ENCODE data around the gene ACSF3. TPM values are rescaled to one million over a fixed set of nuclear protein-coding genes. Genes with fewer than 3 reads are reported as not detected.

Gene ACSF3
- total RNA-seq, 1 donor from 2014 or later, result 39.8 TPM

DNA sequence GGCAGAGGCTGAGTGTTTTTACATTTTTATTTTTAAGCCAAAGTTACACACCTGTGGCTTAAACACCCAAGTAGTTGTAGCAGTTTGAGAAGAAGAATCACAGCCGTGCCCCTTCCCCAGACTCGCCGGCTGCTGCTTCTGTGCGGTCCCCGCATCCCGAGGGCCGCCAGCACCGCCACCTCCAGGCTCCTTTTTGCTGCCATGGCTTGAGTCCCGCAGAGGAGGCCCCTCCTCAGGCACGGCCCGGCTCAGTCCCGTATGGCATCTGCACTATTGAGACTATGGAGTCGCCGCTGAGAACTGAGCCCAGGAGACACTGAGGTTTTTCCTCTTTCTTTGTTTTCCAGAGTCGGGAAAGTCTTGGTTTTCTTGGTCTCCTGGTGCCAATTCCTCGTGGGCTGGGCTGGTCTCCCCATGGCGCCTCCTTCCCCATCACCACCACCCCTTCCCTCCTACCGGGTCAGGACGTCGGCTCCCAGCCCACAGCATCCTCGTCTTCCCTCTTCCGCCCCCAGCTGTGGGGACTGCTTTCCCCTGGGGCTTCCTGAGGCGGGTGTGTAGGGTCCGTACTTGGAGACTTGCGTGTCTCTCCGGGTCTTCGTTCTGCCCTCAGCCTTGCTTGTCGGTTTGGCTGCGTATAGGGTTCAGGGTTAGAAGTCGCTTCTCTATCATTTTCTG is 45.3 kb downstream of the ACSF3 start:
- H3K27me3 Mint-ChIP-seq (ENCODE audit: low read depth), result no peaks in the 10 kb centered on the region
- intact Hi-C loops (cut with micrococcal nuclease), result no loop called here
- H3K27ac Mint-ChIP-seq, result no peak overlapping the region
- DNase-seq (ENCODE audit: low spot score), result no peak
- no peaks in the 10 kb centered on the region for H3K4me1 Mint-ChIP-seq (ENCODE audit: low read depth)
- H3K9me3 Mint-ChIP-seq, result no peaks in the 10 kb centered on the region
- H3K36me3 Mint-ChIP-seq (ENCODE audit: low read depth), result peaks cover 26% of the 10 kb centered on the region
- H3K4me3 Mint-ChIP-seq (ENCODE audit: low read depth), result no peak overlapping the region

- Mint-ChIP-seq H3K36me3 (ENCODE audit: low read depth) (peaks cover 16% of the 10 kb centered on the region), H3K9me3 (no peaks in the 10 kb centered on the region), H3K4me3 (ENCODE audit: low read depth) (no peak overlapping the region), H3K27me3 (ENCODE audit: low read depth) (no peaks in the 10 kb centered on the region), H3K4me1 (ENCODE audit: low read depth) (no peaks in the 10 kb centered on the region), H3K27ac (no peak overlapping the region)
- intact Hi-C loops (cut with micrococcal nuclease), result no loop called here
- DNase-seq (ENCODE audit: low spot score), result no peak
These were observed 46.3 kb downstream of the ACSF3 start for GRCh38 chr16:89139907-89140361.

DNA sequence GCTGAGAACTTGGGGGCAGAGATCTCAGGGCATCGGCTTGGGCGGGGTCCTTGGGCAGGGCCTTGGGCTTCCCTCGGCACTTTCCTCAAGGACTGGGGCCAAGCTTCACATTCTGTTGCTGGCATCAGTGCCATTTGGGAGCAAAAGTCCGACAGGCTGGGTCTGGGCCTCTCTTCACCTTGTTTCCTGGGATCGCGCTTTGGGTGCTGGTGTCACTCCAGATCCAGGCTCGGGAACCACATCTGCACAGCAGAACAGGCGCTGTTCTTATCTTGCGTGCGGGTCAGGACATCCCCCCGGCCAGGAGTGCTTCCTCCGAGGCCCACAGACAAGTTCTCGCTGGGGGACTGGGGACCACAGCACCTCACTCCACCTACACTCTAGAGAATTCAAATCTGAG is 46.7 kb downstream of the ACSF3 start:
- H3K27ac Mint-ChIP-seq, result no peak overlapping the region
- no peak overlapping the region for H3K4me3 Mint-ChIP-seq (ENCODE audit: low read depth)
- H3K36me3 Mint-ChIP-seq (ENCODE audit: low read depth), result peaks cover 15% of the 10 kb centered on the region
- H3K4me1 Mint-ChIP-seq (ENCODE audit: low read depth), result no peaks in the 10 kb centered on the region
- no peak for DNase-seq (ENCODE audit: low spot score)
- no peaks in the 10 kb centered on the region for H3K9me3 Mint-ChIP-seq
- intact Hi-C loops (cut with micrococcal nuclease), result no loop called here
- no peaks in the 10 kb centered on the region for H3K27me3 Mint-ChIP-seq (ENCODE audit: low read depth)

- Mint-ChIP-seq H3K9me3 (no peaks in the 10 kb centered on the region), H3K27ac (no peak overlapping the region), H3K4me1 (ENCODE audit: low read depth) (no peaks in the 10 kb centered on the region), H3K27me3 (ENCODE audit: low read depth) (no peaks in the 10 kb centered on the region), H3K36me3 (ENCODE audit: low read depth) (peaks cover 19% of the 10 kb centered on the region), H3K4me3 (ENCODE audit: low read depth) (no peak overlapping the region)
- intact Hi-C loops (cut with micrococcal nuclease), result no loop called here
- DNase-seq (ENCODE audit: low spot score), result no peak
These were observed 47.6 kb downstream of the ACSF3 start for GRCh38 chr16:89140981-89141883.

DNA sequence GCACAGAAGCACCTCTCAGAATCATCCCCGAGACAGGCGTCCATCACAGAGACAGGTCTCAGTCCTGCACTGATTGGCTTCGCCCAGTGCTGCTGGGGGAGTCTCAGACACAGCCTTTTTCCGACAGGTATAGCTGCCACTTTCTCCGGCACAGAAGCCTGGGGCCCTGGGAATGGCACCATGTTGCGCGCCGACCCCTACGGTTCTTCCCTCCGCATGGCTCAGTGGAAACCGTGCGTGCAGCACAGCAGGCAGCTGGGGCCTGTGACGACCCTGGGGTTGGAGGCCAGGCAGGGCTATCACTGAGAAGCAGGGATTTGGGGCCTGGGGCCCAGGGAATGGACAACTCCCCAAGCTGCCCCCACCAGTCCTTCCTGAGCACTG is 48.2 kb downstream of the ACSF3 start:
- Mint-ChIP-seq H3K4me1 (ENCODE audit: low read depth) (no peaks in the 10 kb centered on the region), H3K27ac (no peak overlapping the region), H3K36me3 (ENCODE audit: low read depth) (peaks cover 23% of the 10 kb centered on the region), H3K4me3 (ENCODE audit: low read depth) (no peak overlapping the region), H3K27me3 (ENCODE audit: low read depth) (no peaks in the 10 kb centered on the region), H3K9me3 (no peaks in the 10 kb centered on the region)
- intact Hi-C loops (cut with micrococcal nuclease), result no loop called here
- no peak for DNase-seq (ENCODE audit: low spot score)

- Mint-ChIP-seq H3K9me3 (no peaks in the 10 kb centered on the region), H3K36me3 (ENCODE audit: low read depth) (peaks cover 26% of the 10 kb centered on the region), H3K4me1 (ENCODE audit: low read depth) (no peaks in the 10 kb centered on the region), H3K27ac (no peak overlapping the region), H3K4me3 (ENCODE audit: low read depth) (no peak overlapping the region), H3K27me3 (ENCODE audit: low read depth) (no peaks in the 10 kb centered on the region)
- DNase-seq (ENCODE audit: low spot score), result no peak
- intact Hi-C loops (cut with micrococcal nuclease), result no loop called here
These were observed 49.0 kb downstream of the ACSF3 start for GRCh38 chr16:89142474-89143195.

DNA sequence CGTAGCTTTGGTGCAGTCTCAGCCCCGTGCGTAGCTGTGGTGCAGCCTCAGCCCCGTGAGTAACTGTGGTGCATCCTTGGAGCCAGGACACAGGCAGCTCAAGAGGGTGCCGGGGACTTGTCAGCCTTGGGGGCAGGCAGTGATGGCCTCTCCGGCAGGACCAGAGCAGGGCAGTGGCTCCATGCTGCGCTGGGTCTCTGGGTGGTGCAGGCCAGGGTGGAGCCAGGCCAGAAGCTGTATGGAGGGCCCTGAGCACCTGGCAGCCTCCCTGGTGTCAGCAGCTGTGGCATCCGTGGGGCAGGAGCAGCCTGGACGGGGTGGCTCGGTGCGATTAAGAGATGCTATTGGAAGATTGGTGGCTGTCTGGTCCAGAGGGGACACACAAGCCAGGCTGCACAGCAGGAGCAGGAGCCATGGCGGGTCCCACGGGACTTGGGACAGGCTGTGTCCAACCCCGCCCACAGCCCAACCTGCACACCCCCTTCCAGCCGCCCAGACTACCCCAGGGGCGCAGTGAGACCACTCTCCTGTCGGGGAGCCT is 49.6 kb downstream of the ACSF3 start:
- H3K4me1 Mint-ChIP-seq (ENCODE audit: low read depth), result no peaks in the 10 kb centered on the region
- peaks cover 31% of the 10 kb centered on the region for H3K36me3 Mint-ChIP-seq (ENCODE audit: low read depth)
- DNase-seq (ENCODE audit: low spot score), result no peak
- H3K27me3 Mint-ChIP-seq (ENCODE audit: low read depth), result no peaks in the 10 kb centered on the region
- no peaks in the 10 kb centered on the region for H3K9me3 Mint-ChIP-seq
- intact Hi-C loops (cut with micrococcal nuclease), result no loop called here
- no peak overlapping the region for H3K4me3 Mint-ChIP-seq (ENCODE audit: low read depth)
- H3K27ac Mint-ChIP-seq, result no peak overlapping the region

DNA sequence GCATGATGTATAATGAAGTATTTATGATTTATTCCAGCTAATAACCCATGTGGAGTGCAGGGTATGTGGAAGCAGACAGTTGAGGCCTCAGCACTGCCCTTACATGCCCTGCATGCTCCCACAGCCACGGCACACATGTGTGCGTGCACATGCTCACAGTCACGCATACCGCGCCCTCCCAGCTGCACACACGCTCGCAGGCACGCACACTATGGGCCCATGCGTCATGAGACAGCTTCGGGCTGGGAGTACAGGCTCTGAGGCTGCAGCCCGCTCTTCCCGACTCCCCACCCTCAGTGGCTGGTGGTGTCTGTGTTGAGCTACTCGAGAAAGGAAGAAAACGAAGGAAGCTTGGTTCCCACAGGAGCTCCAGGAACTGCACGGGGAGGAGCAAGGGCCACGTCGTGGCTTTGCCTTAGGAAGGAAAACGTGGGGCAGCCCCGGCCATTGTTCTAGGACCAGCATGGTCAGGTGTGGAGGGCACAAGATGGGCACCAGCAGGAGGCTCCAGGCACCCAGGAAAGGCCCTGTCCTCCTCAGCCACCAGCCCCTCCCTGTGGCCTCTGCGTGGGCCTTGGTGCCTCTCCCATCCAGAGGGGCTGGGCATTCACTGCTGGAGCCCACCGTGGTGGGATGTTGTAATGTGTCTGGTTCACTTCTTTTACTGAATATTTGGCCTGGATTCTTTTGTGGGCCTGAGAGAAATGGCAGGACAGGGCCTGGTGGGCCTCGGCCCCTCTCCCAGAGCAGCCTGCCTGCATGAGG is 50.4 kb downstream of the ACSF3 start:
- Mint-ChIP-seq H3K36me3 (ENCODE audit: low read depth) (peaks cover 40% of the 10 kb centered on the region), H3K27me3 (ENCODE audit: low read depth) (no peaks in the 10 kb centered on the region), H3K4me1 (ENCODE audit: low read depth) (no peaks in the 10 kb centered on the region), H3K4me3 (ENCODE audit: low read depth) (no peak overlapping the region), H3K9me3 (peaks cover 6% of the 10 kb centered on the region), H3K27ac (no peak overlapping the region)
- intact Hi-C loops (cut with micrococcal nuclease), result no loop called here
- DNase-seq (ENCODE audit: low spot score), result no peak

- peaks cover 12% of the 10 kb centered on the region for H3K9me3 Mint-ChIP-seq
- intact Hi-C loops (cut with micrococcal nuclease), result no loop called here
- H3K27me3 Mint-ChIP-seq (ENCODE audit: low read depth), result no peaks in the 10 kb centered on the region
- H3K4me3 Mint-ChIP-seq (ENCODE audit: low read depth), result no peak overlapping the region
- DNase-seq (ENCODE audit: low spot score), result no peak
- no peak overlapping the region for H3K27ac Mint-ChIP-seq
- H3K36me3 Mint-ChIP-seq (ENCODE audit: low read depth), result peaks cover 45% of the 10 kb centered on the region
- H3K4me1 Mint-ChIP-seq (ENCODE audit: low read depth), result no peaks in the 10 kb centered on the region
These were observed 51.0 kb downstream of the ACSF3 start for GRCh38 chr16:89144681-89145080.

- no peak overlapping the region for H3K4me3 Mint-ChIP-seq (ENCODE audit: low read depth)
- H3K27ac Mint-ChIP-seq, result no peak overlapping the region
- H3K36me3 Mint-ChIP-seq (ENCODE audit: low read depth), result peaks cover 52% of the 10 kb centered on the region
- peaks cover 12% of the 10 kb centered on the region for H3K9me3 Mint-ChIP-seq
- H3K4me1 Mint-ChIP-seq (ENCODE audit: low read depth), result no peaks in the 10 kb centered on the region
- intact Hi-C loops (cut with micrococcal nuclease), result no loop called here
- DNase-seq (ENCODE audit: low spot score), result no peak
- no peaks in the 10 kb centered on the region for H3K27me3 Mint-ChIP-seq (ENCODE audit: low read depth)
These were observed 51.9 kb downstream of the ACSF3 start for GRCh38 chr16:89145406-89146161.

GRCh38 chr16:89146211-89147005 is 52.8 kb downstream of the ACSF3 start:
- no peak overlapping the region for H3K27ac Mint-ChIP-seq
- intact Hi-C loops (cut with micrococcal nuclease), result no loop called here
- H3K27me3 Mint-ChIP-seq (ENCODE audit: low read depth), result no peaks in the 10 kb centered on the region
- H3K4me3 Mint-ChIP-seq (ENCODE audit: low read depth), result no peak overlapping the region
- peaks cover 12% of the 10 kb centered on the region for H3K9me3 Mint-ChIP-seq
- H3K36me3 Mint-ChIP-seq (ENCODE audit: low read depth), result peaks cover 56% of the 10 kb centered on the region
- no peak for DNase-seq (ENCODE audit: low spot score)
- no peaks in the 10 kb centered on the region for H3K4me1 Mint-ChIP-seq (ENCODE audit: low read depth)

All from activated T-helper 2 cell treated with anti-CD3 and anti-CD28 coated beads, Interferon-gamma antibody, Interleukin-2, Interleukin-4, amounts not matched to agents 10 μg/mL and 5 μg/mL and 100 μg/mL, durations not matched to agents 14 hours and 24 hours and 36 hours (primary cell).